Measurements from ENCODE around the gene SIRT7. TPM values are rescaled to one million over a fixed set of nuclear protein-coding genes. Genes with fewer than 3 reads are reported as not detected.
A peak's percentile ranks its signal among the peaks of the same experiment; 100 is the strongest.

Gene SIRT7, protein sequence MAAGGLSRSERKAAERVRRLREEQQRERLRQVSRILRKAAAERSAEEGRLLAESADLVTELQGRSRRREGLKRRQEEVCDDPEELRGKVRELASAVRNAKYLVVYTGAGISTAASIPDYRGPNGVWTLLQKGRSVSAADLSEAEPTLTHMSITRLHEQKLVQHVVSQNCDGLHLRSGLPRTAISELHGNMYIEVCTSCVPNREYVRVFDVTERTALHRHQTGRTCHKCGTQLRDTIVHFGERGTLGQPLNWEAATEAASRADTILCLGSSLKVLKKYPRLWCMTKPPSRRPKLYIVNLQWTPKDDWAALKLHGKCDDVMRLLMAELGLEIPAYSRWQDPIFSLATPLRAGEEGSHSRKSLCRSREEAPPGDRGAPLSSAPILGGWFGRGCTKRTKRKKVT
- total RNA-seq: 50.2 and 55.7 TPM in 2 replicates

DNA sequence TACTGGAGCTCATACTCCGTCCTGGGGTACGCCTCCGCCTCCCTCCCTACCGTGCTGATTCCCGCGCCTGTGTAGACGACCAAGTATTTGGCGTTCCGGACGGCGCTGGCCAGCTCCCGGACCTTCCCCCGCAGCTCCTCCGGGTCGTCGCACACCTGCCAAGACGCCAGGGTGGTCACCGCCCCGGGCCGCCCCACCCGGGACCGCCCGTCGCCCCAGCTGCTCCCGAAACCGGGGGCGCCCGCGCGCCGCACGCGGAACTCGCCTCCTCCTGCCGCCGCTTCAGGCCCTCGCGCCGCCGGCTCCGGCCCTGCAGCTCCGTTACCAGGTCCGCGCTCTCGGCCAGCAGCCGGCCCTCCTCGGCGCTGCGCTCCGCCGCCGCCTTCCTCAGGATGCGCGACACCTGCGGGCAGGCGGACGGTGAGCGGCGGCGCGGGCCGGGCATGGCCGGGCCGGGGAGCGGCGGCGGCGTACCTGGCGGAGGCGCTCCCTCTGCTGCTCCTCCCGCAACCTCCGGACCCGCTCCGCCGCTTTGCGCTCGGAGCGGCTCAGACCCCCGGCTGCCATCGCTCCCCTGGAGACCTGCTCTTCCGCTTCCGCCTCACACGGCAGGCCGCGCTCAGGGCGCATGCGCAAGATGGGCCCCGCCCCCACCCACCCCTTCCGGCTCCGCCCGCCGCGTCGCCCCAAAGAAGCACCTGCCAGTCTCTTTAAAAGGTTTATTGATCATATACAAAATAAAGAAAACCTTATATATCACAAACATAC lies at the start of gene SIRT7:
SIRT7 (minus strand) TSS at position 612 of the 768 bp plus-strand sequence; CDS start at position 567, 45 bp downstream.
- Mint-ChIP-seq H3K36me3 (ENCODE audit: low read depth) (peaks cover 64% of the 10 kb centered on the region), H3K27me3 (ENCODE audit: low read depth) (no peaks in the 10 kb centered on the region), H3K27ac (peak within 1 kb of the TSS; percentile 78), H3K4me3 (ENCODE audit: low read depth) (peak within 1 kb of the TSS; percentile 92), H3K9me3 (no peaks in the 10 kb centered on the region), H3K4me1 (ENCODE audit: low read depth) (peaks cover 18% of the 10 kb centered on the region)
- DNase-seq (ENCODE audit: low spot score): peak; percentile 76
- intact Hi-C loops (cut with micrococcal nuclease): loop anchor here (1.0 to 2.0 kb wide), 2 partner anchors 10 to 25 kb away; partner anchors contain the start of gene MAFG

DNA sequence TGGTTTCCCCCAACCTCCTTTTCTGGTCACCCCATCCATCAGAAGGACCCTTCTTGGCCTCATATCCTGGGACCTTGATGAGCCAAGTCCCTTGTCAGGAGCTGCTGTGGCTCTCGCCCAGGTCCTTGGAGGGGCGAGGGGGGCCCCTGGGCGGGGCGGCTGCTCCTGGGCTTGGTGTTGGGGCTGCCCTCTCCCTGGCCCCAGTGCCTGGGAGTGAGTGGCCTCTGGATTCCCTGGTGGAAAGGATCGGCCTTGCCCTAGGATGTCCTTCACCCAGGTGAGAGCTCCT lies 49.2 kb upstream of the SIRT7 start:
- no peaks in the 10 kb centered on the region for H3K36me3 Mint-ChIP-seq (ENCODE audit: low read depth)
- DNase-seq (ENCODE audit: low spot score): no peak
- intact Hi-C loops (cut with micrococcal nuclease): no loop called here
- H3K4me3 Mint-ChIP-seq (ENCODE audit: low read depth): no peak overlapping the region
- H3K27me3 Mint-ChIP-seq (ENCODE audit: low read depth): peaks cover 24% of the 10 kb centered on the region
- no peak overlapping the region for H3K27ac Mint-ChIP-seq
- H3K9me3 Mint-ChIP-seq: no peaks in the 10 kb centered on the region
- peaks cover 3% of the 10 kb centered on the region for H3K4me1 Mint-ChIP-seq (ENCODE audit: low read depth)

DNA sequence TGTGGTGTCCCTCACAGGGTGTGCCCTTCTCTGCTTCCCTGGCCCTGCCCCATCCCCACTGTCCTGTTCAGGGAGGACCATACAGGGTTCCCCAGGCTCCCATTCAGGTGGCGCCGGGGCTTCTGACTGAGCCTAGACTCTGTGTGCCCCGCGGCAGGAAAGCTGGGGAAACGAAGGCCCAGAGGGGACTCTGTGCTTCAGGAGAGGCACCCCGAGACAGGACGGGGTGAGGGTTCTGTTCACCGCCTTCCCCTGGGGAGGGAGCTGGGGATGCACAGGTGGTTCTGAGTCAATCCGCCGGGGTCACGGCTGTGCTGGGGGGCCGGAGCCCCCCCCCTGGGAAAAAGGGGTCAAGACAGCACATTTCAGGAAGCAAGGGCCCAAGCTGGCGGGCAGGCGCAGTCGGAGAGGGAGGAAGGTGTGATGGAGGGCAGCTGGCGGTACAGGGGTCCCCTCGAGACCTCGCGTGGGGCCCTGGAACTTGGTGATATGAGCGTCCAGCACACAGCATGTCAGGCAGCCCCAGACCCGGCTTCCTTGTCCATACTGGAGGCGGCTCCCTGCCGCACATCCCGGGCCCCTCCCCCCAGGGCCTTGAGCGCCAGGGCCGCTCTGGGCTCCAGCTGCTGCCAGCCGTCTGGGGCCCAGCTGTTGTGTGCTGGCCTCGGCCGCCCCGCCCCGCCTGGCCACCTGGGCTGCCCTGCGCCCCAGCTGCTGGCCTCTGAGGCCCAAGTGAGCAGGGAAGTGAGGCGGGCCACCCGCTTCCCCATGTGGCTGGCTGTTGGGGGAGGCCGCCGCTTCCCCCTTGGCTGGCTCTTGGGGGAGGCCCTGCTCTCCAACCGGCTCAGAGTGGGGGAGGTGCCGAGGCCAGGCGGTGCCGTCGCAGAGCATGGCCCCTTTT lies 48.6 kb upstream of the SIRT7 start:
- Mint-ChIP-seq H3K27me3 (ENCODE audit: low read depth) (peaks cover 26% of the 10 kb centered on the region), H3K36me3 (ENCODE audit: low read depth) (no peaks in the 10 kb centered on the region), H3K4me3 (ENCODE audit: low read depth) (no peak overlapping the region), H3K27ac (no peak overlapping the region), H3K4me1 (ENCODE audit: low read depth) (peaks cover 3% of the 10 kb centered on the region), H3K9me3 (no peaks in the 10 kb centered on the region)
- intact Hi-C loops (cut with micrococcal nuclease): no loop called here
- DNase-seq (ENCODE audit: low spot score): no peak

DNA sequence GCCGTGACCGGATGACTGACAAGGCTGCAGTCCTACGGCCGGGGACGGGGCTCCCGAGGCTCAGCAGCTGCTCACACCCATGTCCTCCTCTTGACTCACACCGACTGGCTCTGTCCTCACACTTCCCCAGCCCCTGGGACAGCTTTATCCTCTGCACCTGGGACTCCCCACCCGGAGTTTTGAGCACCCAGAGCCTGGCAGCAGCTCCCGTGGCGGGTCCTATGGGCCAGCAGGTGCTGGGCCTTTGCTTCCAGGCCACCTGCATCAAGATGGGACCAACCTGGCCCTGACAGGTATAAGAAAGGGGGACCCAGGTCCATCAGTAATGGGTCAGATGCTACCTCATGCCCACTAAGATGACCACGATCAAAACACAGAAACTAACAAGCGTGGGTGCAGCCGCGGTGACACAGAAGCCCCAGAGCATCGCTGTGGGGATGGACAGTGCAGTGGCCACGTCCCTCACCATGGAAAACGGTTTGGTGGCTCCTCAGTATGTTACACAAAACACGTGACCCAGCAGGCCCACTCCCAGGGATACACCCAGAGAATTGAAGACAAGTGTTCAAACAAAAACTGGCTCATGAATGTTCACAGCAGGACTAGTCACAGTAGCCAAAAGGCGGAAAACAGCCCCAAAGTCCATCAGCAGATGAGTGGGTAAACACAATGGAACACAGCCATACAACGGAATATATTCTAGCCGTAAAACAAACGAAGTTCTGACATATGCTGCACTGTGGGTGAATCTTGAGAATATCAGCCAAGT lies 46.3 kb upstream of the SIRT7 start:
- H3K4me1 Mint-ChIP-seq (ENCODE audit: low read depth): peaks cover 3% of the 10 kb centered on the region
- H3K27me3 Mint-ChIP-seq (ENCODE audit: low read depth): peaks cover 26% of the 10 kb centered on the region
- H3K36me3 Mint-ChIP-seq (ENCODE audit: low read depth): no peaks in the 10 kb centered on the region
- intact Hi-C loops (cut with micrococcal nuclease): no loop called here
- H3K9me3 Mint-ChIP-seq: no peaks in the 10 kb centered on the region
- no peak overlapping the region for H3K4me3 Mint-ChIP-seq (ENCODE audit: low read depth)
- H3K27ac Mint-ChIP-seq: no peak overlapping the region
- DNase-seq (ENCODE audit: low spot score): no peak

DNA sequence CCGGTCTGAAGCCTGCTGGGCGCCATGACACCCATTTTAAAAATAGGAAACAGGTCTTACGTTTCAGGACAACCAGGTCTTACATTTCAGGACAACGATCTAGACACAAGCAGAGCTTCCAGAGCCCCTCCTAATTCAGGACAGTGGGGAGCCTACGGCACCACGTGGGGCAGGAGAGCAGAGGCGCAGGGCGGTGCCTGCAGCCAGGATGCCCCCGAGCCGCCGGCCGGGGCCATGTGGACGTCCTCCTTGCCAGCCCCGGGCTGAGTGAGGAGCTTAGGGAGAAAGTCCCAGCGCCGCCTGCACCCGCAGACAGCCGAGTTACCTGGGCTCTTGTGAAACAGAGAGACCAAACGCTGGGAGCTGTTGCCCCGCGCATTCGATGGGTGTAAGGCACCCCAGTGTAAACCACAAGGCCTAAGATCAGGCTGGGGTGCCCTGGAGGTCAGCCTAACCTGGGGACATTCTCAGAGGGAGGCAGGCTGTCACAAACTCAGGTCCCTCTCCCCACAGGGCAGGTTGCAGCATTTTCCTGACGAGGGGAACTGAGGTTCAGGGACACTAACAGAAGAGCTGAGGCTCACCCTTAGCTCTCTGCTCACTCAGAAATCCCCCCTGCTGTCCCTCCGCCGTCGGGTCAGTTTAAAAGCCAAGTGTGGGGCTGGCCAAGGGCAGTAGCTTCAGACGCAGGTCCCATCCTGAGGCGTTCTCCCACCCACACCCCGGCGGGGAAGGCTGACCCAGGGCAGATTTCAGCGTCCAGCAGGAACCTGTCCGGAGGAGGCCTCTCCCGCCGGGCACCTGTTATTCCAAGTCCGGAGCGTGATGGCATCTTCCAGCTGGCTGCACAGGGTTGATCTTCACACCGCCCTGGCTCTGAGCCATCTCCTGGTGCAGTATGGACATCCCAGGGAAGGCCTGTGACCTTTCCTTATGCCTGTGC lies 44.8 kb upstream of the SIRT7 start:
- H3K4me1 Mint-ChIP-seq (ENCODE audit: low read depth): no peaks in the 10 kb centered on the region
- intact Hi-C loops (cut with micrococcal nuclease): no loop called here
- no peaks in the 10 kb centered on the region for H3K36me3 Mint-ChIP-seq (ENCODE audit: low read depth)

DNA sequence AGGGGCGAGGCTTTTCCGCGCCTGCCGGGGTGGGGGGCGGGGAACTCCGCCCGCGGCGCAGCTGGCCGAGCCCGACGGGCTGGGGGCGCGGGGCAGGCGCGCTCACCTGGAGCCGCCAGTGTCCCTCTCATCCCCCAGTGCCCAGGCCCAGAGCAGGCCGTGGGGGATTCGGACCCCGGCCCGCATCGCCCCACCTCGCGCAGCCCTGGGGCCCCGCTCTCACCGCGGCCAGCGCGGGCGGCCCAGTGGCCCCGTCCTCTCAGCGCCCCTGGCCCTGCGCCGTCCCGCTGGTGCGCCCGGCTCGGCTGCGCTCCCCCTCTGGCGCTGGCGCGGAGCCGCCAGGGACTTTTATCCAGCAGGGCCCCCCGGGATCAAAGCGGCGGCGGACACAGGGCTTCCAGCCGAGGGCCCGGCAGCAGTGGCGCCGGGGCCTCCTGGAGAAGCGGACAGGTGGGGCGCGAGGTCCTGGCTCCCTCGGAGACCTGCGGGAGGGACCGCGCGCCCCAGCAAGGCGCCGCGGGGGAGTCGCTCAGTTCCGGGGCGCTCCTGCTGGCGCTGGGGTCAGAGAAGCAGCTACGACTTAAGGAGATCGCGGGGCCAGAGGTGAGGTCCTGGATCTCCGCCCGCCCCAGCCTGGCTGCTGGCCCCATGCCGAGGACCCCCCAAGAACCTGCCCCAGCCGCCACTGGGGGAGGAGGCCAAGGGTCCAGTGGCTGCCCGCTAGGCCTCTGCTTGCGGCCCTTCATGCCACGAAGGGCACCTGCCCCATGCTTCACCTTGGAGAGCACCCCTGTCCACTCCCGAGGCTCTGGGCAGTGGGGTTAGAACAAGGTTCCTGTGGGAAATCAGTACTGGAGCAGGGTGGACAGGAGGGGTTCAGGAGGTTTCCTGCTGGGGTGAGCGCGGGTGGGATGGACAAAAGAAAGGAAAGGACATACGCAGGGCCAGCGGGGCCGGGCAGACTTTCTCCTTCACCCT lies 43.8 kb upstream of the SIRT7 start:
- Mint-ChIP-seq H3K27ac (no peak overlapping the region), H3K27me3 (ENCODE audit: low read depth) (peaks cover 42% of the 10 kb centered on the region), H3K4me3 (ENCODE audit: low read depth) (no peak overlapping the region)

More for the DNA sequence above, 44.8 kb upstream of the SIRT7 start:
- Mint-ChIP-seq H3K9me3 (no peaks in the 10 kb centered on the region), H3K4me3 (ENCODE audit: low read depth) (no peak overlapping the region), H3K27me3 (ENCODE audit: low read depth) (peaks cover 37% of the 10 kb centered on the region), H3K27ac (no peak overlapping the region)
- DNase-seq (ENCODE audit: low spot score): no peak

DNA sequence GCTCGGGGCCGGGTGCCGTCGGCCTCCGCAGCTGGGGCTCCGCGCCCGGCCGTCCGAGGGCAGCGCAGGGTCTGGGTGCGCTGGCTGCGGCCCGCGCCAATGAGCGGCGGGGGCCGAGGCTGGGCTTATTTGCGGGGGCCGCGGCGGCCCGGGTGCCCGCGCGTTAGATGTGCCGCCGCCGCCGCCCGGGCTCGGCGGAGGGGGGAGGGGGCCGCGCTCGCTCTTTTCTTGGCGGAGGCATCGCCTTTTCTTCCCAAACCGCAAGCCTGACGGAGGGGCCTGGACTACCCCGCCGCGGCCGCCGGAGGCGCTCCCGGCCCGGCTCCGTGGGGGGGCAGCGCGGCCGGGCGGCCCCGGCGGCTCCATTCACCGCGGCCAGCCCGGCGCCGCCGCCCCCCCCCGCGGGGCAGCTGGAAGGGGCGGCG lies 43.1 kb upstream of the SIRT7 start, which contains the start of gene NOTUM:
NOTUM (minus strand) TSS at position 101 of the 425 bp plus-strand sequence. CDS start 278 bp downstream, outside the sequence.
- intact Hi-C loops (cut with micrococcal nuclease): no loop called here
- DNase-seq (ENCODE audit: low spot score): no peak
- Mint-ChIP-seq H3K4me3 (ENCODE audit: low read depth) (no peak within 1 kb of the TSS), H3K4me1 (ENCODE audit: low read depth) (no peaks in the 10 kb centered on the region), H3K36me3 (ENCODE audit: low read depth) (no peaks in the 10 kb centered on the region), H3K9me3 (no peaks in the 10 kb centered on the region), H3K27me3 (ENCODE audit: low read depth) (peaks cover 42% of the 10 kb centered on the region), H3K27ac (no peak within 1 kb of the TSS)

More for the DNA sequence above, 43.8 kb upstream of the SIRT7 start:
- no peak for DNase-seq (ENCODE audit: low spot score)
- Mint-ChIP-seq H3K36me3 (ENCODE audit: low read depth) (no peaks in the 10 kb centered on the region), H3K4me1 (ENCODE audit: low read depth) (no peaks in the 10 kb centered on the region), H3K9me3 (no peaks in the 10 kb centered on the region)
- intact Hi-C loops (cut with micrococcal nuclease): no loop called here

DNA sequence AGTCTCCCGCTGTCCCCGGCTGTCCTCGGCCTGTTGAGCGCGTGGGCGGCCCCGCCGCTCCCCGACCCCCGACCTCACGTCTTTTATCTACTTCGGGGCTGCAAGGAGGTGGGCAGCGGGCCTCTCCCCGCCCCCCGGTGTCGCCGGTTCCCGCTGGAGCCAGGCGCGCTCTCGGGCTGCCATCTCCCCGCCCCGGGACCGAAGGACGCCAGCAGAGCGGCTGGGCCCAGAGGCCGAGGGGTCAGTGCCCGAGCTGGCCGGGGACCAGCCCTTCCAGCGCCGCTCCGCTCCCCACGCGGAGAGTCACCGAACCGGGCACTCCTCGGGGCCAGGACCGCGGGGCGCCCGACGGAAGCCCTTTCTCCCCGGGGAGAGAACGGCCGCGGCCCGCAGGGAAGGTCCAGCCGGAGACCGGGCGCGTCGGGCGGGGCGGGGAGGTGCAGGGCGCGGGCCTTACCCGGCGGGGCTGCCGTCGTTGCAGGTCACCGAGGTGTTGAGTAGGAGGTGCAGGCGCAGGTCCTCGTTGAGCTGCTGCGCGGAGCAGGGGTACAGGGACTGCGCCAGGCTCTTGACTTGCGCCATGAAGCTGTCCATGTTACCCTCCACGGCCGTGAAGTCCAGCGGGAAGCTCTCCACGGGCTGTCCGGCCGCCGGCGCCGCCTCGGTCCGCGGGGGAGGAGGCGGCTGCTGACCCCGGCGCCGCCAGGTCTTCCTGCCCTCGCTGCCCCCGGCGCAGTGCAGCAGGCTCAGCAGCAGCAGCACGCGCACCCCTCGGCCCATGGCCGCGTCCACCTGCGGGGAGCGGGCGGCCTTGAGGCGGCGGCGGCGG lies 42.4 kb upstream of the SIRT7 start:
- Mint-ChIP-seq H3K9me3 (no peaks in the 10 kb centered on the region), H3K4me3 (ENCODE audit: low read depth) (no peak overlapping the region), H3K4me1 (ENCODE audit: low read depth) (no peaks in the 10 kb centered on the region), H3K27me3 (ENCODE audit: low read depth) (peaks cover 42% of the 10 kb centered on the region), H3K36me3 (ENCODE audit: low read depth) (no peaks in the 10 kb centered on the region), H3K27ac (no peak overlapping the region)
- DNase-seq (ENCODE audit: low spot score): no peak
- intact Hi-C loops (cut with micrococcal nuclease): no loop called here

DNA sequence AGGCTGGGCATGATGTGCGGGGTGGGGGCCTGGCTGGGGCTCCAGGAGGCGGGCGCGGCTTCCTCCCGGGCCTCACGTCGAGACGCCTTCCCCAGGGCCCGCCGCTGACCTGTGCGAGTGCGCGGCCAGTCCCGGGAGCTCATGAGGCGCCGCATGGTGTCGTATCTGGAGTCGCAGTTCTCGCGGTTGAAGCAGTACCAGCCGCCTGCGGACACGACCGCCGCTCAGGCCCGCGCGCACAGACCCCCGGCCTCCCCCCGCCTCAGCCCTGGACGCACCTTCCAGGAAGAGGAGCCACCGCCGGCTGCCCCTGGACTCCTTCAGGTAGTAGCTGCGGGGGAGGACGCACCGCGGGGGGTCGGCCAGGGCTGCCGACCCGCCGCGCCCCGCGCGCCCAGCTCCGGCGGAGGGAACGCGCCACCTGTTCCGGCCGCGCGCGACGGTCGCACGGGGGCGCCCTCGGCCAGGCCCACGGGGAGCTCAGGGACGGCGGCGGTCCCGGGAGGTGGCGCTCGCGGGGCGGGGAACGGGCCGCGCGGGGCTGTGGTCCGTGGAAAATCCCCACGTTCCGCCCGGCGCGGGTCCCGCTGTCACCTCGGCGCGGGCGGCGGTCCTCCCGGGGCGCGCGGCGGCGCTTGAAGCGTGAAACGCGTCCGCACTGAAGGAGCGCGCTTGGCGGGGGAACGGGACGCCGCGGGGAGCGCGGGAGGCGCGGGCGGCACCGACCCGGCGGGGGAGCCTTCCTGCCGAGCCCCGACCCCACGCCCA lies 41.6 kb upstream of the SIRT7 start:
- Mint-ChIP-seq H3K4me1 (ENCODE audit: low read depth) (no peaks in the 10 kb centered on the region), H3K9me3 (no peaks in the 10 kb centered on the region), H3K36me3 (ENCODE audit: low read depth) (no peaks in the 10 kb centered on the region), H3K27ac (no peak overlapping the region), H3K27me3 (ENCODE audit: low read depth) (peaks cover 38% of the 10 kb centered on the region), H3K4me3 (ENCODE audit: low read depth) (no peak overlapping the region)
- peak; percentile 71 for DNase-seq (ENCODE audit: low spot score)
- intact Hi-C loops (cut with micrococcal nuclease): no loop called here

All from activated T-helper 2 cell treated with anti-CD3 and anti-CD28 coated beads, Interferon-gamma antibody, Interleukin-2, Interleukin-4, amounts not matched to agents 10 μg/mL and 5 μg/mL and 100 μg/mL, durations not matched to agents 14 hours and 24 hours and 36 hours (primary cell).